Measurements from ENCODE around the gene CHTF18. TPM values are rescaled to one million over a fixed set of nuclear protein-coding genes. Genes with fewer than 3 reads are reported as not detected.

CHTF18 gene
- total and polyA plus RNA-seq, 10 of the 15 experiments (the other 5 are each of a cell fraction or from before 2014, with no cell fraction given): 1.6 to 87.8 (median 19.4) TPM

- no peaks in the 10 kb centered on the region for H3K27me3 ChIP-seq (replicated peaks in 1 of 2; ENCODE audit: control insufficient read depth in 2 of 2, insufficient read depth in 2 of 2, low read length in 1 of 2)
- no peaks in the 10 kb centered on the region for H3K36me3 ChIP-seq (ENCODE audit: control insufficient read depth in 2 of 2, insufficient read depth in 2 of 2, low read length in 1 of 2)
- no peak overlapping the region for H2AFZ ChIP-seq (ENCODE audit: control insufficient read depth, low read depth, low read length)
- ChIA-PET POLR2A (no interaction called here), CTCF (no interaction called here), SMC1A (ENCODE audit: uncharacterized antibody, unreplicated experiment) (no interaction called here), RAD21 (ENCODE audit: unreplicated experiment) (no interaction called here)
- WGBS (ENCODE audit: insufficient coverage, insufficient replicate concordance, low lambda C conversion rate, missing lambda C conversion rate): 70% methylated on average over 6 of the region's 10 CpGs
- in situ Hi-C loops (cut with MboI): no loop called here
- no TSS peak for BruUV-seq (replicated peaks)
- no peak for ATAC-seq
- FAIRE-seq: no peak
- H4K20me1 ChIP-seq (ENCODE audit: control insufficient read depth, insufficient read depth): no peaks in the 10 kb centered on the region
- H3K4me1 ChIP-seq (ENCODE audit: control insufficient read depth, insufficient read depth, low read length): no peaks in the 10 kb centered on the region
- no peak overlapping the region for H3K4me2 ChIP-seq (ENCODE audit: control insufficient read depth, insufficient read depth)
- H3K27ac ChIP-seq (ENCODE audit: control insufficient read depth, insufficient read depth): no peak overlapping the region
- peaks cover 2% of the 10 kb centered on the region; the same call in 1 of the 3 replicates for H3K9me3 ChIP-seq (replicated peaks; ENCODE audit: control insufficient read depth, insufficient read depth, low read length)
- H3K79me2 ChIP-seq (ENCODE audit: control insufficient read depth, insufficient read depth, low read length): no peaks in the 10 kb centered on the region
- intact Hi-C loops (cut with micrococcal nuclease; ENCODE audit: unreplicated experiment): no loop called here
- H3K4me3 ChIP-seq: no peak overlapping the region
- no peak overlapping the region for H3K9ac ChIP-seq (ENCODE audit: control insufficient read depth, insufficient read depth, low read length)
- DNase-seq (ENCODE audit: low read depth, low spot score): no peak
- no peak for TF ChIP-seq CBX5 (IDR thresholded peaks at IDR 0.05; ENCODE audit: low read depth)
- no peak for TF ChIP-seq NR2C2 (IDR thresholded peaks at IDR 0.05; ENCODE audit: borderline replicate concordance, control insufficient read depth, insufficient read length, low read depth)
- no peak for TF ChIP-seq SMARCA5 (IDR thresholded peaks at IDR 0.05)
- no peak for TF ChIP-seq EED (IDR thresholded peaks at IDR 0.05; ENCODE audit: low read depth)
- no peak for TF ChIP-seq RFX5 (IDR thresholded peaks at IDR 0.05; ENCODE audit: low read depth, low read length)
- no peak for TF ChIP-seq HDAC6 (IDR thresholded peaks at IDR 0.05; ENCODE audit: unreplicated experiment)
- no peak for TF ChIP-seq CEBPZ (IDR thresholded peaks at IDR 0.05; ENCODE audit: low read depth, low read length)
- no peak for TF ChIP-seq CBX3 (IDR thresholded peaks at IDR 0.05; ENCODE audit: borderline replicate concordance, low read depth)
- no peak for TF ChIP-seq DPF2 (IDR thresholded peaks at IDR 0.05)
- no peak for TF ChIP-seq ZBED1 (IDR thresholded peaks at IDR 0.05; ENCODE audit: borderline replicate concordance)
- TF ChIP-seq CEBPB (IDR thresholded peaks at IDR 0.05; ENCODE audit: borderline replicate concordance in 1 of 2, low read depth in 2 of 2, low read length in 2 of 2): no peak
- no peak for TF ChIP-seq HDGF (IDR thresholded peaks at IDR 0.05)
- TF ChIP-seq YBX1 (IDR thresholded peaks at IDR 0.05): no peak
- TF ChIP-seq ATF3 (IDR thresholded peaks at IDR 0.05; ENCODE audit: borderline replicate concordance, extremely low read depth, low read depth, low read length): no peak
- no peak for TF ChIP-seq HCFC1 (IDR thresholded peaks at IDR 0.05; ENCODE audit: low read length)
- no peak for TF ChIP-seq SRF (IDR thresholded peaks at IDR 0.05; ENCODE audit: low read depth in 2 of 2, low read length in 2 of 2)
Measured at GRCh38 chr16:835373-835772, 47.0 kb downstream of the CHTF18 start.

All from GM12878 (cell line).